ENCODE measurements around the gene SMIM31.

Gene SMIM31

GRCh38 chr4:164815711-164816110 lies 61.8 kb downstream of the SMIM31 start:
- in situ Hi-C loops (cut with MboI; ENCODE audit: low pct_unique_long_range_greater_than_20kb, low sequenced_read_pairs, unreplicated experiment): no loop called here
- no peak for TF ChIP-seq CTCF (IDR thresholded peaks at IDR 0.05; ENCODE audit: extremely low read depth, insufficient read depth, missing control alignments)
- no peak for DNase-seq (ENCODE audit: low spot score)

GRCh38 chr4:164819366-164819765 lies 65.4 kb downstream of the SMIM31 start:
- in situ Hi-C loops (cut with MboI; ENCODE audit: low pct_unique_long_range_greater_than_20kb, low sequenced_read_pairs, unreplicated experiment): no loop called here
- no peak for DNase-seq (ENCODE audit: low spot score)
- no peak for TF ChIP-seq CTCF (IDR thresholded peaks at IDR 0.05; ENCODE audit: extremely low read depth, insufficient read depth, missing control alignments)

GRCh38 chr4:164821711-164822110 lies 67.8 kb downstream of the SMIM31 start:
- DNase-seq (ENCODE audit: low spot score): no peak
- no peak for TF ChIP-seq CTCF (IDR thresholded peaks at IDR 0.05; ENCODE audit: extremely low read depth, insufficient read depth, missing control alignments)
- in situ Hi-C loops (cut with MboI; ENCODE audit: low pct_unique_long_range_greater_than_20kb, low sequenced_read_pairs, unreplicated experiment): no loop called here

- in situ Hi-C loops (cut with MboI; ENCODE audit: low pct_unique_long_range_greater_than_20kb, low sequenced_read_pairs, unreplicated experiment): no loop called here
- no peak for TF ChIP-seq CTCF (IDR thresholded peaks at IDR 0.05; ENCODE audit: extremely low read depth, insufficient read depth, missing control alignments)
- no peak for DNase-seq (ENCODE audit: low spot score)
These were observed 70.7 kb downstream of the SMIM31 start for GRCh38 chr4:164824581-164824980.

GRCh38 chr4:164828955-164829354 lies 75.0 kb downstream of the SMIM31 start:
- TF ChIP-seq CTCF (IDR thresholded peaks at IDR 0.05; ENCODE audit: extremely low read depth, insufficient read depth, missing control alignments): no peak
- in situ Hi-C loops (cut with MboI; ENCODE audit: low pct_unique_long_range_greater_than_20kb, low sequenced_read_pairs, unreplicated experiment): no loop called here
- no peak for DNase-seq (ENCODE audit: low spot score)

- no peak for DNase-seq (ENCODE audit: low spot score)
- in situ Hi-C loops (cut with MboI; ENCODE audit: low pct_unique_long_range_greater_than_20kb, low sequenced_read_pairs, unreplicated experiment): no loop called here
- TF ChIP-seq CTCF (IDR thresholded peaks at IDR 0.05; ENCODE audit: extremely low read depth, insufficient read depth, missing control alignments): no peak
These were observed 92.6 kb downstream of the SMIM31 start for GRCh38 chr4:164846566-164846965.

GRCh38 chr4:164847016-164847415 lies 93.1 kb downstream of the SMIM31 start:
- TF ChIP-seq CTCF (IDR thresholded peaks at IDR 0.05; ENCODE audit: extremely low read depth, insufficient read depth, missing control alignments): no peak
- in situ Hi-C loops (cut with MboI; ENCODE audit: low pct_unique_long_range_greater_than_20kb, low sequenced_read_pairs, unreplicated experiment): no loop called here
- DNase-seq (ENCODE audit: low spot score): no peak

All from GM13977 (cell line).